ENCODE results near the gene MCF2L2. TPM values are rescaled to one million over a fixed set of nuclear protein-coding genes. Genes with fewer than 3 reads are reported as not detected.

The MCF2L2 gene
- total RNA-seq, 4 donors from 2014 or later, result 0.13 to 0.49 (median 0.22) TPM; not detected in 1

- no peaks in the 10 kb centered on the region for H3K27me3 ChIP-seq
- TF ChIP-seq POLR2A (IDR thresholded peaks at IDR 0.05) (no peak), CTCF (IDR thresholded peaks at IDR 0.05) (no peak)
- 74 to 77% methylated on average over 1 of the region's 1 CpG for whole genome bisulfite sequencing, 2 donors
- no peaks in the 10 kb centered on the region for H3K9me3 ChIP-seq
- H3K4me3 ChIP-seq (replicated peaks in 1 of 3), result no peak overlapping the region
- no peaks in the 10 kb centered on the region for H3K36me3 ChIP-seq
- DNase-seq, result no peak
- intact Hi-C loops (cut with DNase I), result loop anchor here (5.0 kb wide), 1 partner anchor 194 kb away; no protein-coding TSS in a partner anchor
- no peaks in the 10 kb centered on the region for H3K4me1 ChIP-seq
- no peak overlapping the region for H3K27ac ChIP-seq
These were observed 46.7 kb downstream of the MCF2L2 start for GRCh38 chr3:183381673-183382072.

DNA sequence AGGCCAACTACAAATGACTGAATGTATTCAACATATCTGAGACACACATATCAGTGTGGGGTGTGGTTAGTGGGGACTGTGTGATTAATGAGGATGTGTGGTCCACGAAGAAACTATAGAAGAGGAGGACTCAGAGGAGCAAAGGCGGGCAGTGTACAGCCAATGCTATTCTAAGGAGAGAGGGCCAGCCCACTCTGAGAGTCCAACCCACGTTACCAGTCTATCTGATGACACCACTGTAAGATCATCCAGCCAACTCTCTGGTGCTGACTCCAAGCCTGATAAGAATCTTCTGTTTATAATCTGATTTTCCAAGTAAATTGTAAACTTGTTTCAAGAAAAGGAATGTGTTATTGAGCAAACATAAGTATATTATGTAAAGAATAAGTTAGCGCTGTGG is 47.2 kb downstream of the MCF2L2 start:
- WGBS, 2 donors, result 75% methylated on average over 4 of the region's 4 CpGs
- H3K36me3 ChIP-seq, result no peaks in the 10 kb centered on the region
- intact Hi-C loops (cut with DNase I), result loop anchor here (5.0 kb wide), 1 partner anchor 194 kb away; no protein-coding TSS in a partner anchor
- H3K9me3 ChIP-seq, result no peaks in the 10 kb centered on the region
- TF ChIP-seq CTCF (IDR thresholded peaks at IDR 0.05) (no peak), POLR2A (IDR thresholded peaks at IDR 0.05) (no peak)
- no peak for DNase-seq
- H3K4me1 ChIP-seq, result no peaks in the 10 kb centered on the region
- no peak overlapping the region for H3K4me3 ChIP-seq (replicated peaks in 1 of 3)
- H3K27ac ChIP-seq, result no peak overlapping the region
- no peaks in the 10 kb centered on the region for H3K27me3 ChIP-seq

DNA sequence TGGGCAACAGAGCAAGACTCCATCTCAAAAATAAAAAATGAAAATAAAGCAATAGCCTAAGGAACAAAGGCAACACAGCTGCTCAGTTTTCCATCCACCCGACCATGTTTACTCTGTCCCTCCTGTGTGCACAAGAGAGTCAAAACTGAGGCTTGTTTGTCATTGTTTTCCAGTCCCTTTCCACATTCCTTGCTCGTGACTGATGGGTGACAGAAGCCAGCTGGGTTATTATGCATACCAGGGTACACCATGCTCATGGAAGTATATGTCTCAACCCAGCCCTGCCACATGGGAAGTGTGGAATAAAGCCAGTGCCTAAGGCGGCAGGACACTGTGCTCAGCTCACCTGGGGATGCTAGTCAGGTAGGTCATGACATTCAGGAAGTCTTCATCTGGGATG is 49.5 kb downstream of the MCF2L2 start:
- WGBS, 2 donors, result 73 to 83% methylated on average over 3 of the region's 3 CpGs
- intact Hi-C loops (cut with DNase I), result no loop called here

DNA sequence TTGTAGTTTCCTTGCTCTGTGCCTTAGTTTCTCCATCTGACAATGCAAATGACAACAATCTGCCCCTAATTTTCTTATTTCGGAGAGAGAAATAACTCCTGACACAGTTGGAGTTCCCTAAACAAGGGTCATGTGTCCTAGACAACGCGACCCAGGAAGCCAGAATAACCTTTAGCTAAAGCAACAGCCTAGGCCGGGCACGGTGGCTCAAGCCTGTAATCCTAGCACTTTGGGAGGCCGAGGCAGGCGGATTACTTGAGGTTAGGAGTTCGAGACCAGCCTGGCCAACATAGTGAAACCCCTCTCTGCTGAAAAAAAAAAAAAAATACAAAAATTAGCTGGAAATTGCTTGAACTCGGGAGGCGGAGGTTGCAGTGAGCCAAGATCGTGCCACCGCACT is 49.9 kb downstream of the MCF2L2 start:
- DNase-seq, result no peak
- intact Hi-C loops (cut with DNase I), result no loop called here
- no peaks in the 10 kb centered on the region for H3K9me3 ChIP-seq
- H3K36me3 ChIP-seq, result no peaks in the 10 kb centered on the region
- no peaks in the 10 kb centered on the region for H3K4me1 ChIP-seq
- H3K4me3 ChIP-seq (replicated peaks in 1 of 3), result no peak overlapping the region
- 95% methylated on average over 12 of the region's 12 CpGs for WGBS, 2 donors
- no peak overlapping the region for H3K27ac ChIP-seq
- TF ChIP-seq POLR2A (IDR thresholded peaks at IDR 0.05), result no peak
- TF ChIP-seq CTCF (IDR thresholded peaks at IDR 0.05), result no peak
- no peaks in the 10 kb centered on the region for H3K27me3 ChIP-seq

More for the DNA sequence above, 49.5 kb downstream of the MCF2L2 start:
- no peak for DNase-seq
- Histone ChIP-seq H3K36me3 (no peaks in the 10 kb centered on the region), H3K4me3 (replicated peaks in 1 of 3) (no peak overlapping the region), H3K27me3 (no peaks in the 10 kb centered on the region), H3K27ac (no peak overlapping the region), H3K4me1 (no peaks in the 10 kb centered on the region), H3K9me3 (no peaks in the 10 kb centered on the region)
- TF ChIP-seq CTCF (IDR thresholded peaks at IDR 0.05), result no peak
- TF ChIP-seq POLR2A (IDR thresholded peaks at IDR 0.05), result no peak

GRCh38 chr3:183378008-183378407 is 50.4 kb downstream of the MCF2L2 start:
- WGBS, 2 donors, result 89 to 91% methylated on average over 3 of the region's 3 CpGs
- H3K27ac ChIP-seq, result no peak overlapping the region

More at GRCh38 chr3:183378008-183378407, 50.4 kb downstream of the MCF2L2 start:
- TF ChIP-seq CTCF (IDR thresholded peaks at IDR 0.05) (no peak), POLR2A (IDR thresholded peaks at IDR 0.05) (no peak)
- no peak for DNase-seq
- intact Hi-C loops (cut with DNase I), result no loop called here
- Histone ChIP-seq H3K4me3 (replicated peaks in 1 of 3) (no peak overlapping the region), H3K4me1 (no peaks in the 10 kb centered on the region), H3K27me3 (no peaks in the 10 kb centered on the region), H3K9me3 (no peaks in the 10 kb centered on the region), H3K36me3 (no peaks in the 10 kb centered on the region)

All from thyroid gland (tissue), 4 donors.